Hepatocyte (in vitro differentiated cells): ENCODE measurements around the gene HPSE2. TPM values are rescaled to one million over a fixed set of nuclear protein-coding genes. Genes with fewer than 3 reads are reported as not detected.

ENCODE experiments used
- DNase-seq: peaks from one replicate; pipeline ENCODE4 v3.0.0-alpha.2; 2016; ENCODE audit warnings: low spot score
- H2AFZ ChIP-seq: fragments of 200-600 bp; sonication (generic); 2 replicates; pipeline ENCODE4 v1.6.0; 2016; ENCODE audit warnings: antibody characterized with exemption, mild to moderate bottlenecking
- H3K27ac ChIP-seq: fragments of 200-600 bp; sonication (generic); 2 replicates; pipeline ENCODE4 v1.5.1; 2016; ENCODE audit warnings: mild to moderate bottlenecking
- H3K27me3 ChIP-seq: fragments of 200-600 bp; sonication (generic); 2 replicates; pipeline ENCODE4 v1.6.1; 2016
- H3K36me3 ChIP-seq: fragments of 200-600 bp; sonication (generic); replicated peaks from 2 replicates; pipeline ENCODE4 v1.5.1; 2016; ENCODE audit warnings: low read depth; ENCODE audit not compliant: insufficient read depth
- H3K4me1 ChIP-seq: fragments of 200-600 bp; sonication (generic); 2 replicates; pipeline ENCODE4 v1.5.1; 2016; ENCODE audit warnings: mild to moderate bottlenecking, moderate library complexity; ENCODE audit not compliant: insufficient read depth
- H3K4me2 ChIP-seq: fragments of 200-600 bp; sonication (generic); 2 replicates; pipeline ENCODE4 v1.6.0; 2016
- H3K4me3 ChIP-seq: fragments of 200-600 bp; sonication (generic); 2 replicates; pipeline ENCODE4 v1.5.1; 2016; ENCODE audit warnings: mild to moderate bottlenecking
- H3K79me2 ChIP-seq: fragments of 200-600 bp; sonication (generic); 2 replicates; pipeline ENCODE4 v1.6.0; 2017; ENCODE audit warnings: mild to moderate bottlenecking
- H3K9me2 ChIP-seq: fragments of 200-600 bp; sonication (generic); replicated peaks from 2 replicates; pipeline ENCODE4 v1.6.0; 2017; ENCODE audit warnings: mild to moderate bottlenecking; ENCODE audit not compliant: insufficient read depth
- H3K9me3 ChIP-seq: fragments of 200-600 bp; sonication (generic); 2 replicates; pipeline ENCODE4 v1.5.1; 2016; ENCODE audit warnings: low read depth, mild to moderate bottlenecking
- H4K20me1 ChIP-seq: fragments of 200-600 bp; sonication (generic); 2 replicates; pipeline ENCODE4 v1.6.0; 2016; ENCODE audit warnings: mild to moderate bottlenecking; ENCODE audit not compliant: insufficient read depth, poor library complexity, severe bottlenecking
- CTCF ChIP-seq: fragments of 200-600 bp; sonication (generic); IDR thresholded peaks from 2 replicates; pipeline ENCODE4 v1.5.1; 2016; ENCODE audit warnings: antibody characterized with exemption, mild to moderate bottlenecking; ENCODE audit not compliant: poor library complexity
- EZH2 ChIP-seq: fragments of 200-600 bp; sonication (generic); IDR thresholded peaks from 2 replicates; pipeline ENCODE4 v1.6.1; 2016; ENCODE audit warnings: antibody characterized with exemption, mild to moderate bottlenecking, borderline replicate concordance
- EZH2phosphoT487 ChIP-seq: fragments of 200-600 bp; sonication (generic); IDR thresholded peaks from one replicate; pipeline ENCODE4 v1.6.1; 2018; ENCODE audit warnings: antibody characterized with exemption, mild to moderate bottlenecking, low read depth, moderate library complexity; ENCODE audit not compliant: unreplicated experiment, severe bottlenecking
- WGBS: methylation state at CpG from one replicate; pipeline ENCODE4 v1.1.6; 2016; ENCODE audit warnings: low lambda C conversion rate; ENCODE audit errors: missing lambda C conversion rate; 5-methylcytosine and 5-hydroxymethylcytosine counted together
- polyA plus RNA-seq: library from polyadenylated mRNA; unstranded; fragments of >200 nt; fragmentation: Nextera tagmentation; extraction: Ambion mirVana; gene quantifications from 2 replicates; pipeline ENCODE4 v1.2.1, GENCODE V29; 2016
- total RNA-seq: library from RNA; depleted of rRNA; stranded (reverse); fragments of >200 nt; gene quantifications from 2 replicates; pipeline ENCODE4 v1.2.3, GENCODE V29; 2014

HPSE2 gene
- total and polyA plus RNA-seq, 2 experiments from 2014 or later: 3.7 to 5.7 TPM

GRCh38 chr10:98418665-98419468 lies 816.8 kb downstream of the HPSE2 start:
- no peaks in the 10 kb centered on the region for H3K9me3 ChIP-seq
- no peak for DNase-seq
- WGBS: 93% methylated on average over 18 of the region's 18 CpGs
- H3K4me2 ChIP-seq: no peak overlapping the region
- H3K27me3 ChIP-seq: no peaks in the 10 kb centered on the region
- H3K4me3 ChIP-seq: no peak overlapping the region
- TF ChIP-seq CTCF: no peak
- no peak for TF ChIP-seq EZH2
- no peak for TF ChIP-seq EZH2phosphoT487
- no peak overlapping the region for H2AFZ ChIP-seq
- peaks cover 5% of the 10 kb centered on the region for H3K79me2 ChIP-seq
- no peaks in the 10 kb centered on the region for H4K20me1 ChIP-seq
- no peak overlapping the region for H3K27ac ChIP-seq
- no peaks in the 10 kb centered on the region for H3K9me2 ChIP-seq
- H3K36me3 ChIP-seq: no peaks in the 10 kb centered on the region
- peaks cover 17% of the 10 kb centered on the region for H3K4me1 ChIP-seq

- Histone ChIP-seq H3K79me2 (peaks cover 5% of the 10 kb centered on the region), H3K9me3 (no peaks in the 10 kb centered on the region), H3K27me3 (no peaks in the 10 kb centered on the region), H4K20me1 (no peaks in the 10 kb centered on the region), H3K9me2 (no peaks in the 10 kb centered on the region), H3K36me3 (no peaks in the 10 kb centered on the region), H3K27ac (no peak overlapping the region), H3K4me2 (no peak overlapping the region), H3K4me3 (no peak overlapping the region), H2AFZ (no peak overlapping the region), H3K4me1 (peaks cover 17% of the 10 kb centered on the region)
- DNase-seq: no peak
- no peak for TF ChIP-seq EZH2phosphoT487
- TF ChIP-seq CTCF: no peak
- TF ChIP-seq EZH2: no peak
- 92% methylated on average over 21 of the region's 21 CpGs for WGBS
These were observed 817.5 kb downstream of the HPSE2 start for GRCh38 chr10:98417973-98418664.

GRCh38 chr10:98417481-98417959 lies 818.1 kb downstream of the HPSE2 start:
- Histone ChIP-seq H3K27ac (no peak overlapping the region), H3K9me2 (no peaks in the 10 kb centered on the region), H3K4me1 (peaks cover 17% of the 10 kb centered on the region), H3K27me3 (no peaks in the 10 kb centered on the region), H3K9me3 (no peaks in the 10 kb centered on the region), H2AFZ (no peak overlapping the region), H3K4me3 (no peak overlapping the region), H3K4me2 (no peak overlapping the region), H3K36me3 (no peaks in the 10 kb centered on the region), H3K79me2 (peaks cover 5% of the 10 kb centered on the region), H4K20me1 (no peaks in the 10 kb centered on the region)
- WGBS: 96% methylated on average over 19 of the region's 19 CpGs
- TF ChIP-seq EZH2: no peak
- TF ChIP-seq EZH2phosphoT487: no peak
- no peak for TF ChIP-seq CTCF
- DNase-seq: no peak
